ENCODE data around the gene ZC3H18.

The ZC3H18 gene

DNA sequence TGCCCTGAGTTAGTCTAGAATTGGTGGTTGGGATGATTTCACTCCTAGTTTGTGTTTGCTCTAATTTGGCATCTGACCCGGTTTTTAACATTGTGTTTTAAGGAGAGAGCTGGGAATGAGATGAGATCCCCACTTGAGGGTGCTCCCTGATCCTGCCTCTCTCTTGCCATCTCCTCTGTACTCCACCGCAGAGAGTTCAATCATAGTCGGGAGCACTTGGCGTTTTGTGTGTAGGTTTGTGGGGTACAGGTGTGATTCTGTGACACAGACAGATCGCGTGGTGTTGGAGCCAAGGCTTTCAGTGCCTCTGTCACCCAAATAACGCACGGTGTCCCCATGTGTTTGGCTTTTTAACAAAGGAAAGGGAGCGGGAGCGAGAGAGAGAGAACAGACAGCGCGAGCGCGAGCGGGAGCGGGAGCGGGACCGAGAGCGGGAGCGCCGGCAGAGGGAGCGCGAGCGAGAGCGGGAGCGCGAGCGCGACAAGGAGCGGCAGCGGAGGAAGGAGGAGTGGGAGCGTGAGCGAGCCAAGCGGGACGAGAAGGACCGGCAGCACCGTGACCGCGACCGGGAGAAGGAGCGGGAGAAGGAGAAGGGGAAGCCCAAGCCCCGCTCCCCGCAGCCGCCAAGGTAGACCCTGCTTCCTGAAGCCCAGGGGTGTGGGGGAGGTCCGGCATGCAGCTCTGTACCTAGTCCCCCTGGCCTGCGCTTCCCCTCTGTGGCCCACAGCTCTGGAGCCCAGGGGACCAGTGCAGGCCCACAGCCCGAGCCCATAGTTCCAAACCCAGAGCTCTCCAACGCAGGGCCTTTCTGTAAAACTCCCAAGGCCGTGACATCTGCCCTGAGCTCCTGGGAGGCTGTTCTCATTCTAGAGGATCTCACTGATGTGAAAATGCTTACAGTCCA is 41.0 kb downstream of the ZC3H18 start:
- DNase-seq (ENCODE audit: low read depth), result no peak
- H3K4me3 ChIP-seq (ENCODE audit: low read length), result no peak overlapping the region
- TF ChIP-seq, protein P1, sequence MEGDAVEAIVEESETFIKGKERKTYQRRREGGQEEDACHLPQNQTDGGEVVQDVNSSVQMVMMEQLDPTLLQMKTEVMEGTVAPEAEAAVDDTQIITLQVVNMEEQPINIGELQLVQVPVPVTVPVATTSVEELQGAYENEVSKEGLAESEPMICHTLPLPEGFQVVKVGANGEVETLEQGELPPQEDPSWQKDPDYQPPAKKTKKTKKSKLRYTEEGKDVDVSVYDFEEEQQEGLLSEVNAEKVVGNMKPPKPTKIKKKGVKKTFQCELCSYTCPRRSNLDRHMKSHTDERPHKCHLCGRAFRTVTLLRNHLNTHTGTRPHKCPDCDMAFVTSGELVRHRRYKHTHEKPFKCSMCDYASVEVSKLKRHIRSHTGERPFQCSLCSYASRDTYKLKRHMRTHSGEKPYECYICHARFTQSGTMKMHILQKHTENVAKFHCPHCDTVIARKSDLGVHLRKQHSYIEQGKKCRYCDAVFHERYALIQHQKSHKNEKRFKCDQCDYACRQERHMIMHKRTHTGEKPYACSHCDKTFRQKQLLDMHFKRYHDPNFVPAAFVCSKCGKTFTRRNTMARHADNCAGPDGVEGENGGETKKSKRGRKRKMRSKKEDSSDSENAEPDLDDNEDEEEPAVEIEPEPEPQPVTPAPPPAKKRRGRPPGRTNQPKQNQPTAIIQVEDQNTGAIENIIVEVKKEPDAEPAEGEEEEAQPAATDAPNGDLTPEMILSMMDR (IDR thresholded peaks at IDR 0.05; ENCODE audit: insufficient read depth, low read depth, low read length, missing control alignments), result no peak

DNA sequence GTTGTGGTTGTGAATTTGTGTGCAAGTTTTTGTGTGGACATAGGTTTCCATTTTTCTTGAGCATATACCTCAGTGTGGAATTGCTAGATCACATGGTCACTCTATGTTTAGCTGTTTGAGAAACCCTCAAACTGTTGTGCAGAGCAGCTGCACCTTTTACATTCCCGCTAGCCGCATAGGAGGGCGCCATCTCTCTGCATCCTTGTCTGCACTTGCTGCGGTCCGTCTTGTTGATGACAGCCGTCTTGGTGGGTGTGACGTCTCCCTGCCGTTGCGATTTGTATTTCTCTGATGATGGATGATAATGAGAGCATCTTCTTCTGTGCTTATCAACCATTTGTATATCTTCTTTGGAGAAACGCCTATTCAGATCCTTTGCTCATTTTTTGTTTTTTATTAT is 43.1 kb downstream of the ZC3H18 start:
- no peak for DNase-seq (ENCODE audit: low read depth)
- H3K4me3 ChIP-seq (ENCODE audit: low read length), result no peak overlapping the region
- TF ChIP-seq, protein P1 (IDR thresholded peaks at IDR 0.05; ENCODE audit: insufficient read depth, low read depth, low read length, missing control alignments), result no peak

DNA sequence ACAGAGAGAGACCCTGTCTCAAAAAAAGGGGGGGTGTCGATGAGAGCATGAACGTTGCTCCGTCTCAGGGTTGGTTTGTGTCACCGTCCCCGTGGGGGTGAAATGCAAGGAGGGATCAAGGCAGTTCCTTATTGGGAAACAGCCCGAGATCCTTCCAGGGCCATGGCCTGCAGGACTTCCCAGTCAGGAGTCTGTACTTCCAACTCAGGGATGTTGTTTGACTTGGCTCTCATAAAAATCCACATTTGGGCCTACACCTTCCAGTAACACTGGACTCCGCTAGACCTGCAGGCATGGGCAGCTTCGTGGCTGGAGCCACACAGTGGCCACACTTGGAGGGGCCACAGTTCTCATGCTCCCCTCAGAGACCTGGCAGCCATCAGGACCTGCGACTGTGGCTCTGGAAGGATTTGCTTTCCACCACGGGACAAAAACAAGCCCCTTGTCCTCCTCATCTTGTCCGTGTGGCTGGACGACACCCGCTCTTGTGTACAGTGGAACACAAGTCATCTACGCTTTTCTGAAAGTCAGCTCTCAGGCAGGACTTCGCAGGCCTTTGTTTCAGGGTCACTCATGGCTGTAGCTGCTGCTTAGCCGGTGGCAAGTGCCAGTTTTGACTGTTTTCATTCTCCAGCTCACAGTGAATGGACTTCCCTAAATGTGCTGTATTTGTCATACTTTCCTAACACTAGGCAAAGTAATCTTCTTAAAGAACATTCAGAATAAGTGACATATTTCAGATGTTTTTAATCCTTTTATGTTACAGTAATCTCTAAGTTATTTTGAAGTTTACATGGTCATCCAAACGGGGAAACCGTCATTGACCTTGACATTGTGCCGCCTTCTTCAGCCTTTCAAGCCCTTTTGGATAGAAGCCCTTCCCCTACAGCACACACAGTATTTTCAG is 44.0 kb downstream of the ZC3H18 start:
- TF ChIP-seq, protein P1 (IDR thresholded peaks at IDR 0.05; ENCODE audit: insufficient read depth, low read depth, low read length, missing control alignments), result no peak
- H3K4me3 ChIP-seq (ENCODE audit: low read length), result no peak overlapping the region
- no peak for DNase-seq (ENCODE audit: low read depth)

GRCh38 chr16:88614818-88615580 is 44.8 kb downstream of the ZC3H18 start:
- no peak overlapping the region for H3K4me3 ChIP-seq (ENCODE audit: low read length)
- DNase-seq (ENCODE audit: low read depth), result no peak
- TF ChIP-seq, protein P1 (IDR thresholded peaks at IDR 0.05; ENCODE audit: insufficient read depth, low read depth, low read length, missing control alignments), result no peak

DNA sequence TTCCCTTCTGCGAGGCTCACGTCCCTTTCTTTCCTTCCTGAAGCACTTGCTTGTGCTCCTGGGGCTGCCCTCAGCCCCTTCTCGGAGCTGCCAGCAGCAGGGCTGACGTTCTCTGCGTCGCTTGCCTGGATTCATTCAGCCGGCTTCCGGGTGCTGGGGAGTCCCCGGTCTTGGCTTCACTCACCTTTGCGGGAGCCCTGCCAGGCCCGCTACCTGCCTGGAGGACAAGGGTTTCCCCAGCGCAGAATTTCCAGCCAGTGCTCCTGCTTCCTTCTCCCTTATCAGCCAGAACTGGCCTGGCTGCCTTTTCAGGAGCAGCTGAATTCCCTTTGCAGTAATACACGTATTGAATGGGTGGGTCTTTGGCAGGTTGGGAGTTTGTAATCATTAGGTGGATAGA is 46.1 kb downstream of the ZC3H18 start:
- peak; percentile 75 for DNase-seq (ENCODE audit: low read depth)
- TF ChIP-seq, protein P1 (IDR thresholded peaks at IDR 0.05; ENCODE audit: insufficient read depth, low read depth, low read length, missing control alignments), result no peak
- H3K4me3 ChIP-seq (ENCODE audit: low read length), result no peak overlapping the region

- no peak for DNase-seq (ENCODE audit: low read depth)
- H3K4me3 ChIP-seq (ENCODE audit: low read length), result no peak overlapping the region
- TF ChIP-seq, protein P1 (IDR thresholded peaks at IDR 0.05; ENCODE audit: insufficient read depth, low read depth, low read length, missing control alignments), result no peak
Measured at GRCh38 chr16:88616736-88617135, 46.5 kb downstream of the ZC3H18 start.
